Activated T-helper 1 cell treated with Interleukin-2 at 50 U/mL for 16 hours (primary cell): ENCODE data around the gene CD2BP2.
"Not testable (repeated sequence)": the region's sequence is repeated elsewhere in the genome, so short reads cannot be mapped to it uniquely, and the experiment has no call there.

ENCODE experiments used
- DNase-seq: peaks from one replicate; pipeline ENCODE4 v3.0.0-alpha.2; 2020; ENCODE audit warnings: low read depth

Gene CD2BP2

DNA sequence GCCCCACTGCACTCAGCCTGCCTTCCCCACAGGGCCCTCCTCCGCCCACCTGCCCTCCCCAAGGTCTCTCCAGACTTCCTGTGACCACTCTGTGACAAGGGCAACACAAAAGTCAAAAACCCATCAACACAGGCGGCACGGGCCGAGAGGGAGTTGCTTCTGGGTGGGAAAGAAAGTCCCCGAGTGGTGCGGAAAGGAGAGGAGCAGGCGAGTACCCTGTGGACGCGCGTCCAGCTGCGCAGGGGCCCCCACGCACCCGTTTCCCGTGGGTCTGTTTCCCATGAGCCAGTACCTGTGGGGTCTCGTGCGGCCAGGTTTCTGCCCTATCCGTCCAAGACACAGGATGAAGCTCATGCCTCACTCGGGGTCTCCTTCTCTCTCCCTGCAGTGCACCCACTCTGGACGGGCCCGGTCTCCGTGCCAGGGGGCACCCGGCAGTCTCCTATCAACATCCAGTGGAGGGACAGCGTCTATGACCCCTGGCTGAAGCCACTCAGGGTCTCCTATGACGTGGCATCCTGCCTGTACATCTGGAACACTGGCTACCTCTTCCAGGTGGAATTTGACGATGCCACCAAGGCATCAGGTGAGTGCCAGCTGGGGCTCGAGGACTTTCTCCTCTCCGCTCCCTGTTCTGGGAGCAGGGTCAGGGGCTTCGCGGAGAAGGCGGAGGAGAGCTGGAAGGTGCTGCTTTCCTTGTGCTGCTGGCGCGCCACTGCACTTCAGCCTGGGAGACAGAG, 12.2 kb downstream of the CD2BP2 start:
- no peak for DNase-seq

DNA sequence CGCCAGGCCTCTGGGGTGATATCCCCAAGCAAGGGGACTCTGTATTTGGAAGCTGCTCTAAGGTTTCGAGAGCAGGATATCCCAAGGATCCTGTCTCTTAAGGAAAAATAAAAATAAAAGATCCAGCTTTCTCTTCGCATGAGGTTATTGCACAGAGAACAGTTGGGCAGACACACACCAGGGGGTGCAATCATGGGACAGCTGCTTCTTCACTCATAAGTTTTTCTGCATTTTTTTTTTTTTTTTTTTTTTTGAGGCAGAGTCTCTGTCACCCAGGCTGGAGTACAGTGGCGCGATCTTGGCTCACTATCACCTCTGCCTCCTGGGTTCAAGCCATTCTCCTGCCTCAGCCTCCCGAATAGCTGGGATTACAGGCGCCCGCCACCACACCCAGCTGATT, 13.1 kb downstream of the CD2BP2 start:
- not testable (repeated sequence) for DNase-seq

GRCh38 chr16:30340621-30341020, 14.5 kb downstream of the CD2BP2 start:
- no peak for DNase-seq

DNA sequence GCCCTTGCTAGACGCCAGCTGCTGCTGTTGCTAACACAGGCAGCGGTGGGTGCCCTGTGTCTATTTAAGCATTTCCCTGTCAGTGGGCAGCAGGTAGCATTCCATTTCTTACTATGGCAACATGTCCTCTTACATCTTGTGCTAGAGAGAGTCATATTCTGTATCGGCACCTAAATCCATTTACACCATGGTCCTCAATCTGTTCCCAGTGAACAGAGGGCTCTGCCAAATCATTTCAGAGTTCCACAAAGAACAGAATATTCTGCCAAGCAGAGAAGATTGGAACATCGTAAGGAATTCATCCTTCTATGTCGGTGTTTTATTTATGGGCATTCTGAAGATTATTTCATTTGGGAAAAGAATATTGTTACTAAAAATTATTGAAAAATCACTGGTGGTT, 16.4 kb downstream of the CD2BP2 start:
- not testable (repeated sequence) for DNase-seq

DNA sequence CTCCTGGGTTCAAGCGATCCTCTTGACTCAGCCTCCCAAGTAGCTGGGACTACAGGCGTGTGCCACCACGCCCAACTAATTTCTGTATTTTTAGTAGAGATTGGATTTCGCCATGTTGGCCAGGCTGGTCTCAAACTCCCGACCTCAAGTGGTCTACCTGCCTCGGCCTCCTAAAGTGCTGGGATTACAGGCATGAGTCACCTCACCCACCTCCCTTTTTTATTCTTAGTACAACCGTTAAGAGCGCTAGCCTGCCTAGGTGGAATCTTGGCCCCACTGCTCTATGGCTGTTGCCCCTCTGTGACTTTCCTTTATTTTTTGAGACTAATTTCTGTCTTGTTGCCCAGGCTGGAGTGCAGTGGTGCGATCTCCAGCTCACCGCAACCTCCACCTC, 17.1 kb downstream of the CD2BP2 start:
- not testable (repeated sequence) for DNase-seq

- no peak for DNase-seq
These were observed 19.3 kb downstream of the CD2BP2 start for GRCh38 chr16:30335598-30336474.

DNA sequence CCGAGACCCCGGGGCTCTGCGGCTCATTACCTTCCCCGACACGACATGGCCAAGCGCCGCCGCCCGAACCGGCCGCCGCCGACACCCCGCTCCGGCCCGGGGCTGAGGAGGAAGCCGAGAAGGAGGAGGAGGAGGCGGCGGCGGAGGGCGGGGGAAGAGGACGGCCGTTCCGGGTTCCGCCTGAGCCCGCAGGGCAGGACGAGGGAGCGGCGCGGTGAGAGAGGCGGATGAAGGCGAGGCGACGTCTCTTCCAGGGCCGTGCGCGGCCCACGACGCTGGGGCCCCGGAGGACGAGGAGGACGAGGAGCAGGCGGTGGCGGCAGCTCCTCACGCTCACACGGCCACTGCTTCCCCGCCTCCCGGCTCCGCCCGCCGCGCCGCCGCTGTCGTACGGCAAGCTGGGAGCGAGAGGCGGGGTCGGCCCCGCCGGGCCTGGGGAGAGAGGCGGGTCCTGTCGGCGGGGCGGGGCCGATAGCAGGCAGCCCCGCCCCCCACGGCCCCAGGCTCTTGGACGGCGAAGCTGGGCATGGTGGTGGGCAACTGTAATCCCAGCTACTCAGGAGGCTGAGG, 20.0 kb downstream of the CD2BP2 start:
- DNase-seq: peak; percentile 77

DNA sequence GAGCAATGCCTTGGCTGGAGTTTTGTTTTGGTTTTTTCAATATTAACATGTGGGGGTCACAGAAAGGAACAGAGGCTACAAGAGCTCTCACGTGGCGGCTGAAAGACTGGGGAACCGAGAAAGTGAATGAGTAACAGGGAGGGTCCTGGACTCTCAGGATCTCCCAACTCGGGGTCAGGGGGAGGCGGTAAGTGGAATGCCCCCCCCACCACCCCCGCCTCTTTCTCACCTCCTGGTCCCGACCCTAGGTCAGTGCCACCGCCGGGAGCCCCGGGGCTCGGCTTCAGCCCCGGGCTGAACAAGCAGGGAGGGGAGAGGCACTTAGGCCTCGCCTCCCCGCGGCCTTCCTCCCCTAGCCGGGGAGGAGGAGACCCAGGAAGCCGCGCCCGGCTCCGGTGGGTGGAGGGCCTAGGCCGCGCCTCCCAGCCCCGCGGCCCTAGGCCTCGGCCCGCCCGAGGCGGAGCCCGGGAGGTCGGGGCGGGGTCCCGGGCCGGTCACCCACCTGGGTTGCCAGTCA, 20.6 kb downstream of the CD2BP2 start:
- peak; percentile 82 for DNase-seq

- not testable (repeated sequence) for DNase-seq
These were observed 30.9 kb downstream of the CD2BP2 start for GRCh38 chr16:30324220-30324619.

DNA sequence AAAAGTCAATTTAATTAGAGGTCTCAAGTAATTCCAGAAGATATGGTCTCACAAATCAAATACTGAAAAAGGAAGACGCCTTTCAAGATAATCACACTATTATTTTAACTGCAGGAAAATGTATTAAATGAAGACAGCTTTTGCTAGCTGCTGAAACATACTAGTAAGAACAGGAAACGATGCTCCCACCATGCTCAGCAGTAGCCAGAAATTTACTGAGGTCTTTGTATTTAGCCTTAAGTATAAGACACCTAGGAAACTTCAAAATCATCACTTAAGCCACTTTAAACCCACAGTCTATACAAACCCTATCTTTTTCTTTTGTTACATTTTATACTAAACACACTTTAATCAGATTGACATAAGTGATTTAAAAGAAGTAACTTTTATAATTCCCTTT, 36.5 kb downstream of the CD2BP2 start:
- not testable (repeated sequence) for DNase-seq

GRCh38 chr16:30310937-30311336, 44.2 kb downstream of the CD2BP2 start:
- DNase-seq: not testable (repeated sequence)

- not testable (repeated sequence) for DNase-seq
These were observed 45.9 kb downstream of the CD2BP2 start for GRCh38 chr16:30309255-30309654.
